OCI-LY1 (cell line): ENCODE data around the gene MGST2.

ENCODE experiments used
- CTCF ChIP-seq: fragments of 200-600 bp; sonication (generic), shearing (Covaris generic); IDR thresholded peaks from 2 replicates; pipeline ENCODE4 v1.5.1; 2017; ENCODE audit warnings: mild to moderate bottlenecking, antibody characterized with exemption, low read length, moderate library complexity, mixed read lengths
- EZH2 ChIP-seq: fragments of 200-600 bp; sonication (generic), shearing (Covaris generic); IDR thresholded peaks from 2 replicates; pipeline ENCODE4 v1.8.0; 2017; ENCODE audit warnings: borderline replicate concordance, mixed run types, mild to moderate bottlenecking, antibody characterized with exemption, low read length, moderate library complexity, mixed read lengths

GRCh38 chr4:139670775-139671174 lies 5.2 kb downstream of the MGST2 start:
- TF ChIP-seq CTCF (no peak), EZH2 (no peak)
